ENCODE measurements around the gene TACR1.

TACR1 gene

DNA sequence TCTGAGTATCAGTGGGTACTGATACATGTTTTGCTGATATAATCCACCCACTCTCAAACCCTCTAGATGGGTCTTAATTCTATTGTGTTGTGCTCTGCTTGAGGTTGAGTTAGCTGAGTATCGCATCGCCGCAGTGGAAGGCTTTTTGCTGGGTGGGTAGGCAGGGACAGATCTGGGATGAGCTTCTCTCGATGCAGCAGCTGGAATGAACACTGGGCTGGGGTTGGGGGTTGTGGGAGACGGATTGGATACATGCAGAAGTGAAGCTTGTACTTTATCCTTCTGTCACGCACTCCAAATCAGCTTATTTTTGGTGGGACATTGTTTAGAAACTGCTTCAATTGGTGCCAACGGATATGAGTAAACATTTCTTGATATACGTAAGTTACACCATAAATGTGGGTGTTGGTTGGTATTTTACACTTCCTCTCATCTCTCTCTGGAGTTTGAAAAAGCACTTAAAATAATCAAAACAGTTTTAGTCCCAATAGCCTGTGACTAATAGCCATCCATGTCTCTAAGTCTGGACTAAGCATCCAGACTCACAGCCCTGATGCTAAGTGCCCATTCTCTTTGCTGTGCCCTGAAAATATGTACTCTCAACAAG is 133.8 kb downstream of the TACR1 start:
- no peaks in the 10 kb centered on the region for H4K20me1 ChIP-seq (ENCODE audit: insufficient read depth, low read length)
- H3K36me3 ChIP-seq (replicated peaks; ENCODE audit: insufficient read depth, low read length), result no peaks in the 10 kb centered on the region
- no peak overlapping the region for H2AFZ ChIP-seq (ENCODE audit: low read length)
- TF ChIP-seq, protein P1, sequence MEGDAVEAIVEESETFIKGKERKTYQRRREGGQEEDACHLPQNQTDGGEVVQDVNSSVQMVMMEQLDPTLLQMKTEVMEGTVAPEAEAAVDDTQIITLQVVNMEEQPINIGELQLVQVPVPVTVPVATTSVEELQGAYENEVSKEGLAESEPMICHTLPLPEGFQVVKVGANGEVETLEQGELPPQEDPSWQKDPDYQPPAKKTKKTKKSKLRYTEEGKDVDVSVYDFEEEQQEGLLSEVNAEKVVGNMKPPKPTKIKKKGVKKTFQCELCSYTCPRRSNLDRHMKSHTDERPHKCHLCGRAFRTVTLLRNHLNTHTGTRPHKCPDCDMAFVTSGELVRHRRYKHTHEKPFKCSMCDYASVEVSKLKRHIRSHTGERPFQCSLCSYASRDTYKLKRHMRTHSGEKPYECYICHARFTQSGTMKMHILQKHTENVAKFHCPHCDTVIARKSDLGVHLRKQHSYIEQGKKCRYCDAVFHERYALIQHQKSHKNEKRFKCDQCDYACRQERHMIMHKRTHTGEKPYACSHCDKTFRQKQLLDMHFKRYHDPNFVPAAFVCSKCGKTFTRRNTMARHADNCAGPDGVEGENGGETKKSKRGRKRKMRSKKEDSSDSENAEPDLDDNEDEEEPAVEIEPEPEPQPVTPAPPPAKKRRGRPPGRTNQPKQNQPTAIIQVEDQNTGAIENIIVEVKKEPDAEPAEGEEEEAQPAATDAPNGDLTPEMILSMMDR (IDR thresholded peaks at IDR 0.05; ENCODE audit: low read length), result no peak
- no peak for TF ChIP-seq EZH2phosphoT487 (IDR thresholded peaks at IDR 0.05; ENCODE audit: low read length)
- no peak for TF ChIP-seq EZH2 (optimal IDR thresholded peaks at IDR 0.05; ENCODE audit: low read depth, low read length)
- H3K9me2 ChIP-seq (replicated peaks; ENCODE audit: insufficient read depth, low read length), result no peaks in the 10 kb centered on the region
- no peaks in the 10 kb centered on the region for H3K27me3 ChIP-seq (replicated peaks; ENCODE audit: insufficient read depth, low read length)
- no peak for DNase-seq
- H3K9me3 ChIP-seq (replicated peaks; ENCODE audit: insufficient read depth, low read length), result no peaks in the 10 kb centered on the region
- no peak overlapping the region for H3K4me3 ChIP-seq (ENCODE audit: low read length)
- no peaks in the 10 kb centered on the region for H3K79me2 ChIP-seq (ENCODE audit: low read length)
- H3K4me1 ChIP-seq (ENCODE audit: low read length), result no peaks in the 10 kb centered on the region
- no peak overlapping the region for H3K9ac ChIP-seq (ENCODE audit: low read length)
- no peaks in the 10 kb centered on the region for H3F3A ChIP-seq (ENCODE audit: insufficient read depth, low read length)
- H3K27ac ChIP-seq (ENCODE audit: low read length), result no peak overlapping the region
- no peak overlapping the region for H3K4me2 ChIP-seq (ENCODE audit: low read depth, low read length)

DNA sequence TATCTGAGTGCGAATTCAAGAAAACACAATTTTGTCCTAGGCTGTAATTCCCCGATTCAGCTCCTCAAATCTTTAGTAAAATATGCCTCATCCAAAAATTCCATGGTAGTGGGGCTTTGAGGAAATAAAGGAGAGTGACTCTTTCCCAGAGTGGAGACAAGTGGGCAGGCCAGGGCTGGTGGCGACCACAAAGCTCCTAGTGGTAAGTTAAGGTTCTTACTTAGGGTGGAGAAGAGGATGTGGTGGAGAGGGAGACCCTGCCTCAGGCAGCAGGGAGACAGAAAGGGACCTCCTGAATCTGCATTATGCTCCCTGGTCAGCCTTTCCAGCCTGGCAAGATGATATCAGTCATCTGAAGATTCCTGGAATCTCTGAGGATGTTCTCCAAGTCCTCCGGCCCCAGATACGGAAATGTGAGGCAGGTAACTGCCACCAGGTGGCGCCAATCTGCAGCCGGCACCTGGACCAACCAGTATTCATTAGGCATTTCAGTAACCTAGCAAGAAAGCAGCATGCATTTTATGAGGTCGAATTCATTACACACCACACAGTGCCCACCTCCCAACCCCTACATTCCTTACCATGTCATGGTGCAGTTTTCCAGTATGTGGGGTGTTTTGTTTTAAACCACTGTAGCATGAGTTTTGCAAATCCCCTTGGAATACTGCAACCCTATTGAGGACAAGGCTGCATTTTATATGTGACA is 134.5 kb downstream of the TACR1 start:
- TF ChIP-seq EZH2phosphoT487 (IDR thresholded peaks at IDR 0.05; ENCODE audit: low read length) (no peak), EZH2 (optimal IDR thresholded peaks at IDR 0.05; ENCODE audit: low read depth, low read length) (no peak)
- TF ChIP-seq, protein P1 (IDR thresholded peaks at IDR 0.05; ENCODE audit: low read length), result peak; percentile 94
- Histone ChIP-seq H3K4me2 (ENCODE audit: low read depth, low read length) (no peak overlapping the region), H3K27me3 (replicated peaks; ENCODE audit: insufficient read depth, low read length) (no peaks in the 10 kb centered on the region), H3K27ac (ENCODE audit: low read length) (no peak overlapping the region), H3K4me3 (ENCODE audit: low read length) (no peak overlapping the region), H3F3A (ENCODE audit: insufficient read depth, low read length) (no peaks in the 10 kb centered on the region), H3K9me3 (replicated peaks; ENCODE audit: insufficient read depth, low read length) (no peaks in the 10 kb centered on the region), H3K9ac (ENCODE audit: low read length) (no peak overlapping the region), H3K9me2 (replicated peaks; ENCODE audit: insufficient read depth, low read length) (no peaks in the 10 kb centered on the region), H3K79me2 (ENCODE audit: low read length) (no peaks in the 10 kb centered on the region), H4K20me1 (ENCODE audit: insufficient read depth, low read length) (no peaks in the 10 kb centered on the region), H3K36me3 (replicated peaks; ENCODE audit: insufficient read depth, low read length) (no peaks in the 10 kb centered on the region), H3K4me1 (ENCODE audit: low read length) (no peaks in the 10 kb centered on the region), H2AFZ (ENCODE audit: low read length) (no peak overlapping the region)
- DNase-seq, result peak; percentile 59

DNA sequence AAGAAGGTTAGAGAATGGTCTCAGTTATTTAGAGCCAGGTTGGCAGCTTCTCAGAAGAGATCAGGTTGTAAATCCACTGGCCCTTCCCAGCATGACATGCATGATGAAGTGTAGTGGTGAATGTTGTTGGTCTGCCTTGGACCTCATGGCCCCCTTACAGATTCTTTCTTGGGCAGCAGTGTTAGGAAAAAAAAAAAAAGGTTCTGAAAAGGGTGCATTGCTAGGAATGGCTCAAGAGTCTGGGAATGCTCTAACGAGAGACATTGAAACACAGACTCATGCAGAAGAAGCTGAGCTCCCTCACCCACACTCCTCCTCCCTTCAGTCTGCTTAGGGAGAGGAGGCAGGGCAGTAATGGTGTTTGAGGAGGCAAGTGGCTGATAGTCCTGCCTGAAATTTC is 135.4 kb downstream of the TACR1 start:
- H3K9ac ChIP-seq (ENCODE audit: low read length), result no peak overlapping the region
- H2AFZ ChIP-seq (ENCODE audit: low read length), result no peak overlapping the region
- H3K4me1 ChIP-seq (ENCODE audit: low read length), result no peaks in the 10 kb centered on the region
- H4K20me1 ChIP-seq (ENCODE audit: insufficient read depth, low read length), result no peaks in the 10 kb centered on the region
- H3K4me2 ChIP-seq (ENCODE audit: low read depth, low read length), result no peak overlapping the region
- H3K9me2 ChIP-seq (replicated peaks; ENCODE audit: insufficient read depth, low read length), result no peaks in the 10 kb centered on the region
- H3F3A ChIP-seq (ENCODE audit: insufficient read depth, low read length), result no peaks in the 10 kb centered on the region
- no peak overlapping the region for H3K4me3 ChIP-seq (ENCODE audit: low read length)
- TF ChIP-seq EZH2phosphoT487 (IDR thresholded peaks at IDR 0.05; ENCODE audit: low read length) (no peak), EZH2 (optimal IDR thresholded peaks at IDR 0.05; ENCODE audit: low read depth, low read length) (no peak)
- TF ChIP-seq, protein P1 (IDR thresholded peaks at IDR 0.05; ENCODE audit: low read length), result no peak
- H3K9me3 ChIP-seq (replicated peaks; ENCODE audit: insufficient read depth, low read length), result no peaks in the 10 kb centered on the region
- DNase-seq, result no peak
- no peaks in the 10 kb centered on the region for H3K36me3 ChIP-seq (replicated peaks; ENCODE audit: insufficient read depth, low read length)
- no peaks in the 10 kb centered on the region for H3K79me2 ChIP-seq (ENCODE audit: low read length)
- no peak overlapping the region for H3K27ac ChIP-seq (ENCODE audit: low read length)
- no peaks in the 10 kb centered on the region for H3K27me3 ChIP-seq (replicated peaks; ENCODE audit: insufficient read depth, low read length)
